Measurements from ENCODE around the gene BCAP29. TPM values are rescaled to one million over a fixed set of nuclear protein-coding genes. Genes with fewer than 3 reads are reported as not detected.

Gene BCAP29
- total and polyA plus RNA-seq, 2 of the 8 experiments (the other 6 are each of a cell fraction or from before 2014, with no cell fraction given): 6.8 to 18.1 TPM

DNA sequence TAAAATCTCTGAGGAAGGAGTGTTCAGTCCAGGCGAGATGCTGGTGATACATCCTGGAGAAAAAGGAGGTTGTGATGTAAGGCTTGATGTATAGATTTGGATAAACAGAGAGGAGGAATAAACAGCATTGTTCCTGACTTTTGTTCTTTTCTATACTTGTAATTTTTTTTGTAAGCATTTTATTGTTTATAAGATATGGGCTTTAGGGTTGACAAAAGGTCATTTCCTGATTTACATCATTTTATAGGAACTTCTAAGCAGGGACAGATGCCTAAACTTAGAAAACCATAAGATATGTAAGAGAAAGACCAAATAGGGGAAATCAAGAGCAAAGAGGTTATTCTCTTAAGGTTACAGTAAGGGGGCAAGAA, 63.9 kb downstream of the BCAP29 start (continued):
- TF ChIP-seq, protein P1, sequence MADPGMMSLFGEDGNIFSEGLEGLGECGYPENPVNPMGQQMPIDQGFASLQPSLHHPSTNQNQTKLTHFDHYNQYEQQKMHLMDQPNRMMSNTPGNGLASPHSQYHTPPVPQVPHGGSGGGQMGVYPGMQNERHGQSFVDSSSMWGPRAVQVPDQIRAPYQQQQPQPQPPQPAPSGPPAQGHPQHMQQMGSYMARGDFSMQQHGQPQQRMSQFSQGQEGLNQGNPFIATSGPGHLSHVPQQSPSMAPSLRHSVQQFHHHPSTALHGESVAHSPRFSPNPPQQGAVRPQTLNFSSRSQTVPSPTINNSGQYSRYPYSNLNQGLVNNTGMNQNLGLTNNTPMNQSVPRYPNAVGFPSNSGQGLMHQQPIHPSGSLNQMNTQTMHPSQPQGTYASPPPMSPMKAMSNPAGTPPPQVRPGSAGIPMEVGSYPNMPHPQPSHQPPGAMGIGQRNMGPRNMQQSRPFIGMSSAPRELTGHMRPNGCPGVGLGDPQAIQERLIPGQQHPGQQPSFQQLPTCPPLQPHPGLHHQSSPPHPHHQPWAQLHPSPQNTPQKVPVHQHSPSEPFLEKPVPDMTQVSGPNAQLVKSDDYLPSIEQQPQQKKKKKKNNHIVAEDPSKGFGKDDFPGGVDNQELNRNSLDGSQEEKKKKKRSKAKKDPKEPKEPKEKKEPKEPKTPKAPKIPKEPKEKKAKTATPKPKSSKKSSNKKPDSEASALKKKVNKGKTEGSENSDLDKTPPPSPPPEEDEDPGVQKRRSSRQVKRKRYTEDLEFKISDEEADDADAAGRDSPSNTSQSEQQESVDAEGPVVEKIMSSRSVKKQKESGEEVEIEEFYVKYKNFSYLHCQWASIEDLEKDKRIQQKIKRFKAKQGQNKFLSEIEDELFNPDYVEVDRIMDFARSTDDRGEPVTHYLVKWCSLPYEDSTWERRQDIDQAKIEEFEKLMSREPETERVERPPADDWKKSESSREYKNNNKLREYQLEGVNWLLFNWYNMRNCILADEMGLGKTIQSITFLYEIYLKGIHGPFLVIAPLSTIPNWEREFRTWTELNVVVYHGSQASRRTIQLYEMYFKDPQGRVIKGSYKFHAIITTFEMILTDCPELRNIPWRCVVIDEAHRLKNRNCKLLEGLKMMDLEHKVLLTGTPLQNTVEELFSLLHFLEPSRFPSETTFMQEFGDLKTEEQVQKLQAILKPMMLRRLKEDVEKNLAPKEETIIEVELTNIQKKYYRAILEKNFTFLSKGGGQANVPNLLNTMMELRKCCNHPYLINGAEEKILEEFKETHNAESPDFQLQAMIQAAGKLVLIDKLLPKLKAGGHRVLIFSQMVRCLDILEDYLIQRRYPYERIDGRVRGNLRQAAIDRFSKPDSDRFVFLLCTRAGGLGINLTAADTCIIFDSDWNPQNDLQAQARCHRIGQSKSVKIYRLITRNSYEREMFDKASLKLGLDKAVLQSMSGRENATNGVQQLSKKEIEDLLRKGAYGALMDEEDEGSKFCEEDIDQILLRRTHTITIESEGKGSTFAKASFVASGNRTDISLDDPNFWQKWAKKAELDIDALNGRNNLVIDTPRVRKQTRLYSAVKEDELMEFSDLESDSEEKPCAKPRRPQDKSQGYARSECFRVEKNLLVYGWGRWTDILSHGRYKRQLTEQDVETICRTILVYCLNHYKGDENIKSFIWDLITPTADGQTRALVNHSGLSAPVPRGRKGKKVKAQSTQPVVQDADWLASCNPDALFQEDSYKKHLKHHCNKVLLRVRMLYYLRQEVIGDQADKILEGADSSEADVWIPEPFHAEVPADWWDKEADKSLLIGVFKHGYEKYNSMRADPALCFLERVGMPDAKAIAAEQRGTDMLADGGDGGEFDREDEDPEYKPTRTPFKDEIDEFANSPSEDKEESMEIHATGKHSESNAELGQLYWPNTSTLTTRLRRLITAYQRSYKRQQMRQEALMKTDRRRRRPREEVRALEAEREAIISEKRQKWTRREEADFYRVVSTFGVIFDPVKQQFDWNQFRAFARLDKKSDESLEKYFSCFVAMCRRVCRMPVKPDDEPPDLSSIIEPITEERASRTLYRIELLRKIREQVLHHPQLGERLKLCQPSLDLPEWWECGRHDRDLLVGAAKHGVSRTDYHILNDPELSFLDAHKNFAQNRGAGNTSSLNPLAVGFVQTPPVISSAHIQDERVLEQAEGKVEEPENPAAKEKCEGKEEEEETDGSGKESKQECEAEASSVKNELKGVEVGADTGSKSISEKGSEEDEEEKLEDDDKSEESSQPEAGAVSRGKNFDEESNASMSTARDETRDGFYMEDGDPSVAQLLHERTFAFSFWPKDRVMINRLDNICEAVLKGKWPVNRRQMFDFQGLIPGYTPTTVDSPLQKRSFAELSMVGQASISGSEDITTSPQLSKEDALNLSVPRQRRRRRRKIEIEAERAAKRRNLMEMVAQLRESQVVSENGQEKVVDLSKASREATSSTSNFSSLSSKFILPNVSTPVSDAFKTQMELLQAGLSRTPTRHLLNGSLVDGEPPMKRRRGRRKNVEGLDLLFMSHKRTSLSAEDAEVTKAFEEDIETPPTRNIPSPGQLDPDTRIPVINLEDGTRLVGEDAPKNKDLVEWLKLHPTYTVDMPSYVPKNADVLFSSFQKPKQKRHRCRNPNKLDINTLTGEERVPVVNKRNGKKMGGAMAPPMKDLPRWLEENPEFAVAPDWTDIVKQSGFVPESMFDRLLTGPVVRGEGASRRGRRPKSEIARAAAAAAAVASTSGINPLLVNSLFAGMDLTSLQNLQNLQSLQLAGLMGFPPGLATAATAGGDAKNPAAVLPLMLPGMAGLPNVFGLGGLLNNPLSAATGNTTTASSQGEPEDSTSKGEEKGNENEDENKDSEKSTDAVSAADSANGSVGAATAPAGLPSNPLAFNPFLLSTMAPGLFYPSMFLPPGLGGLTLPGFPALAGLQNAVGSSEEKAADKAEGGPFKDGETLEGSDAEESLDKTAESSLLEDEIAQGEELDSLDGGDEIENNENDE (IDR thresholded peaks at IDR 0.05; ENCODE audit: insufficient replicate concordance, low read length): no peak
- TF ChIP-seq ASH2L (IDR thresholded peaks at IDR 0.05; ENCODE audit: low read length) (no peak), POU5F1 (IDR thresholded peaks at IDR 0.05; ENCODE audit: low read depth, low read length) (no peak), TEAD4 (IDR thresholded peaks at IDR 0.05; ENCODE audit: low read depth, low read length) (no peak), HDAC2 (IDR thresholded peaks at IDR 0.05; ENCODE audit: borderline replicate concordance in 1 of 2, low read depth in 2 of 2, low read length in 2 of 2) (no peak), KDM4A (IDR thresholded peaks at IDR 0.05; ENCODE audit: low read depth, low read length, severe bottlenecking) (no peak), NANOG (IDR thresholded peaks at IDR 0.05; ENCODE audit: insufficient read depth, low read depth, low read length, poor library complexity, severe bottlenecking) (no peak), JUND (IDR thresholded peaks at IDR 0.05; ENCODE audit: low read length) (no peak), ZNF274 (IDR thresholded peaks at IDR 0.05; ENCODE audit: borderline replicate concordance, extremely low read depth, low read length) (no peak), CEBPB (IDR thresholded peaks at IDR 0.05; ENCODE audit: low read depth, low read length) (no peak)
- TF ChIP-seq, protein P2, sequence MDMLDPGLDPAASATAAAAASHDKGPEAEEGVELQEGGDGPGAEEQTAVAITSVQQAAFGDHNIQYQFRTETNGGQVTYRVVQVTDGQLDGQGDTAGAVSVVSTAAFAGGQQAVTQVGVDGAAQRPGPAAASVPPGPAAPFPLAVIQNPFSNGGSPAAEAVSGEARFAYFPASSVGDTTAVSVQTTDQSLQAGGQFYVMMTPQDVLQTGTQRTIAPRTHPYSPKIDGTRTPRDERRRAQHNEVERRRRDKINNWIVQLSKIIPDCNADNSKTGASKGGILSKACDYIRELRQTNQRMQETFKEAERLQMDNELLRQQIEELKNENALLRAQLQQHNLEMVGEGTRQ (IDR thresholded peaks at IDR 0.05; ENCODE audit: low read length): no peak

Data from H1 (cell line).